IPS-NIHi11 (cell line): Measurements from ENCODE around the gene CUTA.
"Not testable (repeated sequence)": the region's sequence is repeated elsewhere in the genome, so short reads cannot be mapped to it uniquely, and the experiment has no call there.

Source experiments
- DNase-seq: peaks from one replicate; pipeline ENCODE4 v3.0.0; 2012; ENCODE audit warnings: mixed read lengths, low spot score

The CUTA gene

GRCh38 chr6:33367715-33368025, 50.2 kb downstream of the CUTA start:
- not testable (repeated sequence) for DNase-seq

GRCh38 chr6:33367009-33367714, 50.7 kb downstream of the CUTA start:
- DNase-seq: no peak
